Colonic mucosa (tissue), 4 donors: ENCODE data around the gene CCDC69. TPM values are rescaled to one million over a fixed set of nuclear protein-coding genes. Genes with fewer than 3 reads are reported as not detected.

ENCODE experiments used
- DNase-seq: peaks from one replicate; pipeline ENCODE4 v3.0.0-alpha.2; 2020
- H3K27ac ChIP-seq: fragments of 200-600 bp; one replicate; pipeline ENCODE4 v1.8.0; 2021
- H3K27me3 ChIP-seq: fragments of 200-600 bp; one replicate; pipeline ENCODE4 v1.8.0; 2021
- H3K36me3 ChIP-seq: fragments of 200-600 bp; one replicate; pipeline ENCODE4 v1.8.0; 2021
- H3K4me1 ChIP-seq: fragments of 200-600 bp; one replicate; pipeline ENCODE4 v1.8.0; 2021; ENCODE audit warnings: mild to moderate bottlenecking
- H3K4me3 ChIP-seq: fragments of 200-600 bp; one replicate; pipeline ENCODE4 v1.8.0; 2021
- H3K9ac ChIP-seq, 2 donors: one replicate each; pipeline ENCODE4 v1.7.0; 2013; ENCODE audit warnings: control low read depth in 2 of 2, low read depth in 2 of 2, low read length in 2 of 2
- H3K9me3 ChIP-seq: fragments of 200-600 bp; one replicate; pipeline ENCODE4 v1.8.0; 2021
- CTCF ChIP-seq: fragments of 200-600 bp; IDR thresholded peaks from one replicate; pipeline ENCODE4 v1.8.0; 2022; ENCODE audit warnings: antibody characterized with exemption, mild to moderate bottlenecking
- intact Hi-C: fragments of 100-400 bp; cut with DNase I; formaldehyde crosslinking; loops from one replicate; pipeline ENCODE4 v1.14.1; 2022
- total RNA-seq, 2 donors: library from RNA; stranded (reverse); fragmentation: NEBNext Ultra II Directional in 1 of 2; extraction: Animal tissue kit (Norgen Biotek cat#: 25700) in 1 of 2; gene quantifications; one replicate each; pipeline ENCODE4 v1.2.1, GENCODE V29; 2021
- donor health status: healthy.
- donor health status: DM: no; HTN: no; CAD: no.
- donor health status: DM: no; HTN: no; CAD: no.

The CCDC69 gene
- total RNA-seq, 2 donors from 2014 or later = 4.2 to 23.8 TPM

DNA sequence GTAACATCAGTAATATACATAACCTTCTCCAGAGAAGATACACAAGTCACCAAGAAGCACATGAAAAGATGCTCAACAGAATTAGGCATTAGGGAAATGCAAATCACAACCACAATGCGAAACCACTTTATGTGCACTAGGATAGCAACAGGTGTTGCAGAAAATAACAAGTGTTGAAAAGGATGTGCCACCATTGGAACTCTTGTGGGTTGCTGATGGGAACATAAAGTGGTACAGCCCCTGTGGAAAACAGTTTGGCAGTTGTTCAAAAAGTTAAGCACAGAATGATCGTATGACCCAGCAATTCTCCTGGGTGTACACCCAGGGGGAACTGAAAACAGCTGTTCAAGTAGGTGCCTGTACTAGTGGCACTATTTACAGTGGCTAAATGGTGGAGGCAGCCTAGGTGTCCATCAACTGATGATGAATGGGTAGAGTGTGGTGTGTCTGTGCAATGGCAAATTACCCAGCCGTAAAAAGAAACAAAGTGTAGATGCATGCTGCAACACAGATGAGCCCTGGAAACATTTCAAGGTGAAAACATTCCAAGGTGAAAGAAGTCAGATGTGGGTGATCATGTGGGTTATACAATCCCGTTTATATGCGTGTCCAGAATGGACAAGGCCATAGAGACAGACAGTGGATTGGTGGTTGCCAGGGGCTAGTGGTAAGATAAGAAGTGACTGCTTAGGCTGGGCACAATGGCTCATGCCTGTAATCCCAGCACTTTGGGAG, 27.2 kb downstream of the CCDC69 start:
- intact Hi-C loops = no loop called here
- no peak for DNase-seq
- no peak for TF ChIP-seq CTCF
- Histone ChIP-seq H3K4me3 (no peak overlapping the region), H3K27me3 (no peaks in the 10 kb centered on the region), H3K9me3 (no peaks in the 10 kb centered on the region), H3K27ac (no peak overlapping the region), H3K36me3 (no peaks in the 10 kb centered on the region), H3K4me1 (no peaks in the 10 kb centered on the region), H3K9ac (no peak overlapping the region)

DNA sequence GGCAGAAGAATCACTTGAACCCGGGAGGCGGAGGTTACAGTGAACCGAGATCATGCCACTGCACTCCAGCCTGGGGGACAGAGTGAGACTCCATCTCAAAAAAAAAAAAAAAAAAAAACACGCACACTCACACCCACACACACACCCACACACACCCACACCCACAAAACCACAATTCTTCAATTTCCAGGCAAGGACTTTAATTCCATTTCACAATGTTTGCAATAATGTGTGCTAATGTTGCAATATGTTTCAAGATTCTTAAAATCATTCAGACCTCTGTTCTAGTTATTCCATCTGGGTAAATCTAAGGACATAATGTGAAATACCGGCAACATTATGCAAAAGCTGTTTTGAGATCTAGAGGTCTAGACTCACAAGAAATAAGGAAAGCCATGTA, 28.3 kb downstream of the CCDC69 start:
- Histone ChIP-seq H3K9ac (no peak overlapping the region), H3K27me3 (no peaks in the 10 kb centered on the region), H3K4me3 (no peak overlapping the region), H3K27ac (no peak overlapping the region), H3K36me3 (no peaks in the 10 kb centered on the region), H3K4me1 (no peaks in the 10 kb centered on the region), H3K9me3 (no peaks in the 10 kb centered on the region)
- TF ChIP-seq CTCF = no peak
- intact Hi-C loops = no loop called here
- no peak for DNase-seq

DNA sequence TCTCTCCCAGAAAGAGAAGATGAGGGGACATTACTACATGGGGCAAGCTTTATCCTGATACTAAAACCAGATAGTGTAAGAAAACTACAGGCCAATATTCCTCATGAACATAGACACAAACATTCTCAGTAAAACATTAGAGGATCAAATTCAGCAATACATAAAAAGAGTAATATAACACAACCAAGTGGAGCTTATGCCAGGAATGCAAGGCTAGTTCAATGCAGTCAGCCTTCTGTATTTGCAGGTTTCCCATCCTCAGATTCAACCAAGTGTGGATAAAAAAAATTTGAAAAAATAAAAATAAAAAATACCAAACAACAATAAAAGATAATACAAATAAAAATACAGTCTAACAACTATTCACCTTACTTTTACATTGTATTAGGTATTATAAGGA, 31.3 kb downstream of the CCDC69 start:
- Histone ChIP-seq H3K9ac (no peak overlapping the region), H3K4me3 (no peak overlapping the region), H3K36me3 (no peaks in the 10 kb centered on the region), H3K9me3 (no peaks in the 10 kb centered on the region), H3K27me3 (no peaks in the 10 kb centered on the region), H3K27ac (no peak overlapping the region), H3K4me1 (no peaks in the 10 kb centered on the region)
- DNase-seq = no peak
- intact Hi-C loops = no loop called here
- no peak for TF ChIP-seq CTCF

- H3K27ac ChIP-seq = no peak overlapping the region
- H3K36me3 ChIP-seq = no peaks in the 10 kb centered on the region
- intact Hi-C loops = no loop called here
- H3K9ac ChIP-seq = no peak overlapping the region
- no peak overlapping the region for H3K4me3 ChIP-seq
- TF ChIP-seq CTCF = no peak
- no peaks in the 10 kb centered on the region for H3K9me3 ChIP-seq
- H3K4me1 ChIP-seq = no peaks in the 10 kb centered on the region
- DNase-seq = no peak
- H3K27me3 ChIP-seq = no peaks in the 10 kb centered on the region
Observed at GRCh38 chr5:151191661-151192060, 32.2 kb downstream of the CCDC69 start.

DNA sequence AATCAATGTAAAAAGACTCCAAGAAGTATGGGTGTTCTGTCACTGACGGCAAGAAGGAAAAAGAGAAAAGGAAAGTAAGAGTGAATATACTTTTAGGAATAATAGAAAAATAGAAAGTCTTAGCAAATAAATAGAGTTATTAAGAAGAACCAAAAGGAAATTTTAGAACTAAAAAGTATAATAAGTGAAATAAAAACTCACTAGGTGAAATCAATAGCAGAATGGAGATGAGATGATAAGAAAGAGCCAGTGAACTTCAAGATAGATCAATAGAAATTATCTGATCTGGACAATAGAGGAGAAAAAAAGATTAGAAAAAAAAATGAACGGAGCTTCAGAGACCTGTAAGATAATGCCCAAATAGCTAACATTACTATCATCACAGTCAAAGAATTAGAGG, 34.7 kb downstream of the CCDC69 start:
- no peak for DNase-seq
- intact Hi-C loops = no loop called here
- H3K27me3 ChIP-seq = no peaks in the 10 kb centered on the region
- H3K9ac ChIP-seq = no peak overlapping the region
- no peak overlapping the region for H3K27ac ChIP-seq
- H3K9me3 ChIP-seq = no peaks in the 10 kb centered on the region
- no peaks in the 10 kb centered on the region for H3K4me1 ChIP-seq
- no peak for TF ChIP-seq CTCF
- H3K36me3 ChIP-seq = no peaks in the 10 kb centered on the region
- H3K4me3 ChIP-seq = no peak overlapping the region
